Right lobe of liver (tissue), 6 donors: Measurements from ENCODE around the gene RAB30. TPM values are rescaled to one million over a fixed set of nuclear protein-coding genes. Genes with fewer than 3 reads are reported as not detected.

Source experiments
- ATAC-seq, 4 donors: fragments of 200-7000 bp; cut with Tn5 transposase; one replicate each; pipeline ENCODE4 v1.9.1; 2020; ENCODE audit warnings: mild to moderate bottlenecking in 4 of 4, moderate library complexity in 4 of 4
- DNase-seq, 3 donors: peaks; one replicate each; pipeline ENCODE4 v3.0.0-alpha.2; 2020
- H3K27ac ChIP-seq, 3 donors: fragments of 200-600 bp; one replicate each; pipeline ENCODE4 v1.8.0; 2022
- H3K27me3 ChIP-seq, 2 donors: fragments of 200-600 bp; one replicate each; pipeline ENCODE4 v1.8.0; 2022
- H3K36me3 ChIP-seq, 4 donors: fragments of 200-600 bp; sonication (generic) in 1 of 4; one replicate each; pipeline versions ENCODE4 v1.5.1 to v1.8.0; 2017 to 2022; ENCODE audit warnings: control low read depth in 1 of 4
- H3K4me1 ChIP-seq, 4 donors: fragments of 200-600 bp; sonication (generic) in 1 of 4; one replicate each; pipeline versions ENCODE4 v1.5.1 to v1.8.0; 2017 to 2022; ENCODE audit warnings: control low read depth in 1 of 4
- H3K4me3 ChIP-seq, 3 donors: fragments of 200-600 bp; one replicate each; pipeline ENCODE4 v1.8.0; 2022
- H3K9me3 ChIP-seq, 4 donors: fragments of 200-600 bp; sonication (generic) in 1 of 4; one replicate each; pipeline versions ENCODE4 v1.5.1 to v1.8.0; 2017 to 2022; ENCODE audit warnings: control low read depth in 1 of 4
- POLR2A ChIP-seq: fragments of 450-650 bp; IDR thresholded peaks from one replicate; pipeline ENCODE4 v1.6.1; 2017; ENCODE audit warnings: antibody characterized with exemption, mild to moderate bottlenecking
- WGBS: methylation state at CpG from one replicate; pipeline ENCODE4 v1.1.6; 2018; ENCODE audit warnings: low coverage, low lambda C conversion rate; ENCODE audit not compliant: insufficient coverage; ENCODE audit errors: missing lambda C conversion rate; 5-methylcytosine and 5-hydroxymethylcytosine counted together
- intact Hi-C, 2 donors: fragments of 100-400 bp; cut with DNase I; formaldehyde crosslinking; loops; one replicate each; pipeline versions ENCODE4 v1.11.2 to v1.14.1; 2022
- total RNA-seq, 6 experiments: library from RNA; depleted of rRNA in 2 of 6; stranded (reverse); fragments of >200 nt in 2 of 6; fragmentation: NEBNext Ultra II Directional in 3 of 6; extraction: Animal tissue kit (Norgen Biotek cat#: 25700) in 3 of 6; gene quantifications; one replicate each; pipeline versions ENCODE4 v1.1.0 to v1.2.4, GENCODE V29; 2016 to 2023
- TF ChIP-seq, protein P1 (sequence below), 4 donors: fragments of 200-600 bp in 3 of 4; fragments of 450-650 bp in 1 of 4; IDR thresholded peaks; one replicate each; pipeline versions ENCODE4 v1.5.1 to v1.8.0; 2016 to 2022; ENCODE audit warnings: antibody characterized with exemption in 4 of 4, mild to moderate bottlenecking in 2 of 4
- donor health status: DM: no; HTN: yes; CAD: no.
- donor health status: DM: no; HTN: no; CAD: no.
- donor health status: DM: no; HTN: no; CAD: no.
- donor health status: DM: no; HTN: yes; CAD: no.
- donor health status: DM: no; HTN: yes; CAD: no.

RAB30 gene
- total RNA-seq, 6 experiments from 2014 or later: 4.1 to 9.6 (median 6.7) TPM

DNA sequence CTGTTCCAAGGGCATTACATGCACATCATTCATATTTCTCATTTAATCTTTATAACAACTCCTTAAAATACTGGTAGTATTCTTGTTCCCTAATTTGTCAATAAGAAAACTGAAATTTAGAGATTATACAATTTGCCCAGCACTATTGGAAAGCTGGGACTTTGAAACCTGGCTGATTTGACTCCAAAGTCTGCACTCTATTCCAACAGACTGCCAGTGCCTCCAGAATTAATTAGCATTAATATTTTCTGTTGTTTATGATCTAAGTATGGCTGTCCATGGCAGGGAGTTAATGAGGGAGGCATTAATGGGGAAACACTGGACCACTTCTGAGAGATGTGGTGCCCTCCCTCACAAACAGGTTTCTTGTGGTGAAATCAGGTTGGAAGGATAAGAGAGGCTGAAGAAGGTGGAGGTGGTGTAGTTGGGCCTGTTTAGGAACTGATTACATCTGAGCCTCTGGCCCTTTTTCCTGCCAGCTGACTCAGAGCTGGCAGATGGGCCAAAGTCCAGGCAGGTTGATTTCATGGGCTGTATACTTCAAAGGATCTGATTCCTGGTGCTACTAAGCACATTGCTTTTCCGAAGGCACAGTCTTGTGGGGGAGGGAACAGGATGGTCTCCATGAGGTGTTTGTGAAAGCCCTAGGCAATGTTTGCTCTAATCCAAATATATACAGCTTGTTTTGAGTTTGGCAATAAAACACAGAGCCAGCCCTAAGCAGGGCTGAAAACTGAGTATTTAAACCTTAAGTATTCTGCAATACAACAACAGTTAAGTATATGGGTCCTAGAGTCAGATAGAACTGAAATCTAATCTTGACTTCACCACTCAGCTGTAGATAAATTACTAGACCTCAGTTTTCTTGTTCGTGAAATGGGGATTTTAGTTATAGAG is 21.0 kb upstream of the RAB30 start:
- Histone ChIP-seq H3K27ac (peak overlapping the region; percentile 11 to 69 (median 63)), H3K27me3 (no peaks in the 10 kb centered on the region), H3K4me3 (no peak overlapping the region), H3K36me3 (no peaks in the 10 kb centered on the region), H3K9me3 (no peaks in the 10 kb centered on the region), H3K4me1 (peaks cover 0 to 21% (median 6%) of the 10 kb centered on the region in 4 donors)
- ATAC-seq (peak; percentile 96 to 98 (median 97)), DNase-seq (peak; percentile 63 to 85 (median 71))
- 30% methylated on average over 2 of the region's 2 CpGs for WGBS
- intact Hi-C loops: no loop called here
- TF ChIP-seq, protein P1, sequence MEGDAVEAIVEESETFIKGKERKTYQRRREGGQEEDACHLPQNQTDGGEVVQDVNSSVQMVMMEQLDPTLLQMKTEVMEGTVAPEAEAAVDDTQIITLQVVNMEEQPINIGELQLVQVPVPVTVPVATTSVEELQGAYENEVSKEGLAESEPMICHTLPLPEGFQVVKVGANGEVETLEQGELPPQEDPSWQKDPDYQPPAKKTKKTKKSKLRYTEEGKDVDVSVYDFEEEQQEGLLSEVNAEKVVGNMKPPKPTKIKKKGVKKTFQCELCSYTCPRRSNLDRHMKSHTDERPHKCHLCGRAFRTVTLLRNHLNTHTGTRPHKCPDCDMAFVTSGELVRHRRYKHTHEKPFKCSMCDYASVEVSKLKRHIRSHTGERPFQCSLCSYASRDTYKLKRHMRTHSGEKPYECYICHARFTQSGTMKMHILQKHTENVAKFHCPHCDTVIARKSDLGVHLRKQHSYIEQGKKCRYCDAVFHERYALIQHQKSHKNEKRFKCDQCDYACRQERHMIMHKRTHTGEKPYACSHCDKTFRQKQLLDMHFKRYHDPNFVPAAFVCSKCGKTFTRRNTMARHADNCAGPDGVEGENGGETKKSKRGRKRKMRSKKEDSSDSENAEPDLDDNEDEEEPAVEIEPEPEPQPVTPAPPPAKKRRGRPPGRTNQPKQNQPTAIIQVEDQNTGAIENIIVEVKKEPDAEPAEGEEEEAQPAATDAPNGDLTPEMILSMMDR (IDR thresholded peaks at IDR 0.05): no peak
- peak; percentile 26 for TF ChIP-seq POLR2A

DNA sequence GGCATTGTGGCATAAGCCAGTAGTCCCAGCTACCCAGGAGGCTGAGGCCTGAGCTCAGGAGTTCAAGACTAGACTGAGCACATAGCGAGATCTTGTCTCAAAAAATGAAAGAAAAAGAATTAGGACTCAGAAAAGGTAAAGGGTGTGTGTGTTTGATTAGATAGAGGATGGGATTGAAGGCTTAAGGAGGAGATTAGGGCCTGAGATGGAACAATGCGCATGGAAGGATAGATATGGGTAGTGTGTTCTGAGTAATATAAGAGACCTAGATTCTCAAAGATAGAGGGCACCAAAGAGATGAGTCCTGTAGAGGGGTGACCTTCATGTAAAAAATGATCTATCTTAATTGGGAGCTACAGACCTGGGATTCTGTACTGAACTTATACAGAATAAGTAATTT is 17.3 kb upstream of the RAB30 start:
- Histone ChIP-seq H3K9me3 (no peaks in the 10 kb centered on the region), H3K4me1 (peaks cover 0 to 32% (median 10%) of the 10 kb centered on the region in 4 donors), H3K27ac (no peak overlapping the region), H3K36me3 (no peaks in the 10 kb centered on the region), H3K27me3 (no peaks in the 10 kb centered on the region), H3K4me3 (no peak overlapping the region)
- ATAC-seq (peak in 1 of 4 donors; percentile 15), DNase-seq (no peak)
- TF ChIP-seq POLR2A: no peak
- TF ChIP-seq, protein P1 (IDR thresholded peaks at IDR 0.05): no peak
- WGBS: 100% methylated on average over 2 of the region's 2 CpGs
- intact Hi-C loops: no loop called here

DNA sequence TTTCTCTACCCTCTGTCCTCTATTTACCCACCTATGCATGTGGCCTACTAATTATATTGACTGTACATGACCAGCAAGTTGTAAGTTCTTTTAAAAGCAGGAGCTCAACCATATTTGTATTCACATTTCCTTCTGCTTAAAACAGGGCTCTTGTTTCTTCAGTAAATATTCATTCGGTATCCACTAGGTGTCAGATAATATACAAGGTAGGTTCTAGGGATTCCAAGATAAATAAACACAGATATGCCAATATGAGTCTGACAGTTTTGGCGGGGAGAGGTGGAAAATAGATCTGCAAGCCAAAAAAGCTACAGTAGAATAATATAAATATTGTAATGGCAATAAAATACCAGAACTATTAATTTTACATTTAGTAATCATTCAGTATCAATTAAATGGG is 15.3 kb upstream of the RAB30 start:
- WGBS: 5% methylated on average over 2 of the region's 2 CpGs
- Histone ChIP-seq H3K36me3 (no peaks in the 10 kb centered on the region), H3K27me3 (no peaks in the 10 kb centered on the region), H3K27ac (no peak overlapping the region), H3K4me1 (peaks cover 0 to 15% (median 7%) of the 10 kb centered on the region in 4 donors), H3K9me3 (no peaks in the 10 kb centered on the region), H3K4me3 (no peak overlapping the region)
- no peak for TF ChIP-seq POLR2A
- TF ChIP-seq, protein P1 (IDR thresholded peaks at IDR 0.05): peak; percentile 44 to 52 (median 49)
- ATAC-seq: peak; percentile 73 to 89 (median 82)
- no peak for DNase-seq
- intact Hi-C loops: no loop called here

DNA sequence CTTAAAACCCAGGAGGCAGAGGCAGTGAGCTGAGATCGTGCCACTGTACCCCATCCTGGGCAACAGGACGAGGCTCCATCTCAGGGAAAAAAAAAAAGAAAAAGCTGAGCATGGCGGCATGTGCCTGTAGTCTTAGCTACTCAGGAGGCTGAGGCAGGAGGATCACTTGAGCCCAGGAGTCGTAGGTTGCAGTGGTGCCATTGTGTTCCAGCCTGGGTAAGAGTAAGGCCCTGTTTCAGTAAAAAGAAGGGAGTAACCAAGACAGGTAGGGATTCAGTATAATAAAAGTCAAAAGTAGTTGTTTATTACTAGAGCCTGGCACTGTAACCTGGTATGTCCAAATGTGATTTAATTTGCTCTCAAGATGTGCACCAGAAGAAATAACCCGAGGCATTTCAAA is 8.1 kb upstream of the RAB30 start:
- H3K4me1 ChIP-seq: no peaks in the 10 kb centered on the region
- H3K27me3 ChIP-seq: no peaks in the 10 kb centered on the region
- WGBS: 88% methylated on average over 5 of the region's 5 CpGs
- H3K9me3 ChIP-seq: no peaks in the 10 kb centered on the region
- ATAC-seq (no peak), DNase-seq (no peak)
- TF ChIP-seq, protein P1 (IDR thresholded peaks at IDR 0.05): no peak
- TF ChIP-seq POLR2A: no peak
- intact Hi-C loops: loop anchor here in 1 of 2 donors (10.0 kb wide), 1 partner anchor 175 kb away; the partner anchor contains the start of genes DDIAS and PRCP
- H3K4me3 ChIP-seq: no peak overlapping the region
- H3K36me3 ChIP-seq: peaks cover 0 to 15% (median 0%) of the 10 kb centered on the region in 4 donors
- no peak overlapping the region for H3K27ac ChIP-seq
